ENCODE results near the gene CIC. TPM values are rescaled to one million over a fixed set of nuclear protein-coding genes. Genes with fewer than 3 reads are reported as not detected.

CIC gene
- total and polyA plus RNA-seq, 2 of the 13 experiments (the other 11 are each of a cell fraction or from before 2014, with no cell fraction given), result 5.9 to 8.0 TPM

DNA sequence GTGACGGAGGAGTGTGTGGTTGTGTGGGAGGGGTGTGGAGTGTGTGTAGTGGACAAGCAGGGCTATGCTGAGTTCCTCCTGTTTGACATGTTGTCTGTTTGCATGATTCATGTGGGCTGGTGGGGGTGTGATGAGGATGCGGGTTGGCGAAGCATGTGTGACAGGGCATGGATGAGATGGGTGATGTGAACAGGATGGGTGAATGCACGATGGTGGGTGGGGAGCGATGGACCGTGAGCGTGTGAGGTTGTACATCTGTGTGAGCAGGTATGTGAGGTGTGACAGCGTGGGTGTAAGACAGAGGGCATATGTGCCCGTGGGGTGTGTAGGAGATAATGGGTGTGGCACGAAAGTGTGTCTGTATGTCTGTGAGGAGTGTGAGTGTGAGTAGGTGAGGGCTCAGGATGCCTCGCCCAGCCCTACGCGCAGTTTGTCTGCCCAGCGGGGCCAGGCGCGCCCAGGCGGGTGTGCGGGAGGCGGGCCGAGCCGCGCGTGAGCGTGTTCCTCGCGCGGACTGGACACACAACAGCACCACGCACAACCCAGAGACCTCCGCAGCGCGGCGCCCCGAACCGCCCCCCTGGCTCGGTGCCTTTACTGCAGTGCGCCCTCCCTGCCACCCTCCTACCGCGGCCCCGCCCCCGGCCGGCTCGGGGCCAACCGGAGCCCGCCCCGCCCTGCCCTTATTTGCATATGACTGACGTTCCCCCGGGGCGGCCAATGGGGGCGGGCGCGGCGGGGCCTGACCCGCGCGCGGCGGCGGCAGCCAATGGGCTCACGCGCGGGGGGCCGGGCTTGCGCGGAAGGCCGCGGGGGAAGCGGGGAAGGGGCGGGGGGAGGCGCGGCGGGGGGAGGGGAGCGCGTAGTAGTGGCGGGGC lies 14.4 kb downstream of the CIC start (continued):
- TF ChIP-seq RFX3 (CRISPR knock-in tag; IDR thresholded peaks at IDR 0.05), result no peak
- TF ChIP-seq ZNF546 (CRISPR knock-in tag; conservative IDR thresholded peaks at IDR 0.05), result no peak
- TF ChIP-seq ZSCAN30 (CRISPR knock-in tag; IDR thresholded peaks at IDR 0.05), result no peak
- no peak; the same call in 1 of the 2 replicates for TF ChIP-seq ZNF451 (CRISPR knock-in tag; IDR thresholded peaks at IDR 0.05)
- TF ChIP-seq, protein P1, sequence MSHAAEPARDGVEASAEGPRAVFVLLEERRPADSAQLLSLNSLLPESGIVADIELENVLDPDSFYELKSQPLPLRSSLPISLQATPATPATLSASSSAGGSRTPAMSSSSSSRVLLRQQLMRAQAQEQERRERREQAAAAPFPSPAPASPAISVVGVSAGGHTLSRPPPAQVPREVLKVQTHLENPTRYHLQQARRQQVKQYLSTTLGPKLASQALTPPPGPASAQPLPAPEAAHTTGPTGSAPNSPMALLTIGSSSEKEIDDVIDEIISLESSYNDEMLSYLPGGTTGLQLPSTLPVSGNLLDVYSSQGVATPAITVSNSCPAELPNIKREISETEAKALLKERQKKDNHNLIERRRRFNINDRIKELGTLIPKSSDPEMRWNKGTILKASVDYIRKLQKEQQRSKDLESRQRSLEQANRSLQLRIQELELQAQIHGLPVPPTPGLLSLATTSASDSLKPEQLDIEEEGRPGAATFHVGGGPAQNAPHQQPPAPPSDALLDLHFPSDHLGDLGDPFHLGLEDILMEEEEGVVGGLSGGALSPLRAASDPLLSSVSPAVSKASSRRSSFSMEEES (CRISPR knock-in tag; IDR thresholded peaks at IDR 0.05), result no peak
- TF ChIP-seq THYN1 (CRISPR knock-in tag; IDR thresholded peaks at IDR 0.05; ENCODE audit: borderline replicate concordance, low read depth), result no peak
- no peak for TF ChIP-seq YEATS4 (CRISPR knock-in tag; IDR thresholded peaks at IDR 0.05; ENCODE audit: borderline replicate concordance)
- TF ChIP-seq HOXA7 (CRISPR knock-in tag; IDR thresholded peaks at IDR 0.05), result no peak
- no peak for TF ChIP-seq ZNF543 (CRISPR knock-in tag; IDR thresholded peaks at IDR 0.05)
- no peak for TF ChIP-seq CC2D1A (CRISPR knock-in tag; IDR thresholded peaks at IDR 0.05)
- TF ChIP-seq KAT8 (CRISPR knock-in tag; IDR thresholded peaks at IDR 0.05), result no peak
- no peak for TF ChIP-seq SMAD3 (CRISPR knock-in tag; IDR thresholded peaks at IDR 0.05)
- TF ChIP-seq GPN1 (CRISPR knock-in tag; IDR thresholded peaks at IDR 0.05; ENCODE audit: borderline replicate concordance), result no peak
- TF ChIP-seq, protein P2, sequence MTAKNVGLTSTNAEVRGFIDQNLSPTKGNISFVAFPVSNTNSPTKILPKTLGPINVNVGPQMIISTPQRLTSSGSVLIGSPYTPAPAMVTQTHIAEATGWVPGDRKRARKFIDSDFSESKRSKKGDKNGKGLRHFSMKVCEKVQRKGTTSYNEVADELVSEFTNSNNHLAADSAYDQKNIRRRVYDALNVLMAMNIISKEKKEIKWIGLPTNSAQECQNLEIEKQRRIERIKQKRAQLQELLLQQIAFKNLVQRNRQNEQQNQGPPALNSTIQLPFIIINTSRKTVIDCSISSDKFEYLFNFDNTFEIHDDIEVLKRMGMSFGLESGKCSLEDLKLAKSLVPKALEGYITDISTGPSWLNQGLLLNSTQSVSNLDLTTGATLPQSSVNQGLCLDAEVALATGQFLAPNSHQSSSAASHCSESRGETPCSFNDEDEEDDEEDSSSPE (CRISPR knock-in tag; IDR thresholded peaks at IDR 0.05), result no peak
- TF ChIP-seq, protein P3, sequence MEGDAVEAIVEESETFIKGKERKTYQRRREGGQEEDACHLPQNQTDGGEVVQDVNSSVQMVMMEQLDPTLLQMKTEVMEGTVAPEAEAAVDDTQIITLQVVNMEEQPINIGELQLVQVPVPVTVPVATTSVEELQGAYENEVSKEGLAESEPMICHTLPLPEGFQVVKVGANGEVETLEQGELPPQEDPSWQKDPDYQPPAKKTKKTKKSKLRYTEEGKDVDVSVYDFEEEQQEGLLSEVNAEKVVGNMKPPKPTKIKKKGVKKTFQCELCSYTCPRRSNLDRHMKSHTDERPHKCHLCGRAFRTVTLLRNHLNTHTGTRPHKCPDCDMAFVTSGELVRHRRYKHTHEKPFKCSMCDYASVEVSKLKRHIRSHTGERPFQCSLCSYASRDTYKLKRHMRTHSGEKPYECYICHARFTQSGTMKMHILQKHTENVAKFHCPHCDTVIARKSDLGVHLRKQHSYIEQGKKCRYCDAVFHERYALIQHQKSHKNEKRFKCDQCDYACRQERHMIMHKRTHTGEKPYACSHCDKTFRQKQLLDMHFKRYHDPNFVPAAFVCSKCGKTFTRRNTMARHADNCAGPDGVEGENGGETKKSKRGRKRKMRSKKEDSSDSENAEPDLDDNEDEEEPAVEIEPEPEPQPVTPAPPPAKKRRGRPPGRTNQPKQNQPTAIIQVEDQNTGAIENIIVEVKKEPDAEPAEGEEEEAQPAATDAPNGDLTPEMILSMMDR (CRISPR knock-in tag; IDR thresholded peaks at IDR 0.05), result peak; percentile 39
- TF ChIP-seq, protein P4, sequence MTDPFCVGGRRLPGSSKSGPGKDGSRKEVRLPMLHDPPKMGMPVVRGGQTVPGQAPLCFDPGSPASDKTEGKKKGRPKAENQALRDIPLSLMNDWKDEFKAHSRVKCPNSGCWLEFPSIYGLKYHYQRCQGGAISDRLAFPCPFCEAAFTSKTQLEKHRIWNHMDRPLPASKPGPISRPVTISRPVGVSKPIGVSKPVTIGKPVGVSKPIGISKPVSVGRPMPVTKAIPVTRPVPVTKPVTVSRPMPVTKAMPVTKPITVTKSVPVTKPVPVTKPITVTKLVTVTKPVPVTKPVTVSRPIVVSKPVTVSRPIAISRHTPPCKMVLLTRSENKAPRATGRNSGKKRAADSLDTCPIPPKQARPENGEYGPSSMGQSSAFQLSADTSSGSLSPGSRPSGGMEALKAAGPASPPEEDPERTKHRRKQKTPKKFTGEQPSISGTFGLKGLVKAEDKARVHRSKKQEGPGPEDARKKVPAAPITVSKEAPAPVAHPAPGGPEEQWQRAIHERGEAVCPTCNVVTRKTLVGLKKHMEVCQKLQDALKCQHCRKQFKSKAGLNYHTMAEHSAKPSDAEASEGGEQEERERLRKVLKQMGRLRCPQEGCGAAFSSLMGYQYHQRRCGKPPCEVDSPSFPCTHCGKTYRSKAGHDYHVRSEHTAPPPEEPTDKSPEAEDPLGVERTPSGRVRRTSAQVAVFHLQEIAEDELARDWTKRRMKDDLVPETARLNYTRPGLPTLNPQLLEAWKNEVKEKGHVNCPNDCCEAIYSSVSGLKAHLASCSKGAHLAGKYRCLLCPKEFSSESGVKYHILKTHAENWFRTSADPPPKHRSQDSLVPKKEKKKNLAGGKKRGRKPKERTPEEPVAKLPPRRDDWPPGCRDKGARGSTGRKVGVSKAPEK (CRISPR knock-in tag; IDR thresholded peaks at IDR 0.05; ENCODE audit: borderline replicate concordance), result no peak
- no peak for TF ChIP-seq SIX4 (CRISPR knock-in tag; IDR thresholded peaks at IDR 0.05)
- TF ChIP-seq ZNF136 (CRISPR knock-in tag; IDR thresholded peaks at IDR 0.05; ENCODE audit: low read depth), result no peak
- TF ChIP-seq, protein P5, sequence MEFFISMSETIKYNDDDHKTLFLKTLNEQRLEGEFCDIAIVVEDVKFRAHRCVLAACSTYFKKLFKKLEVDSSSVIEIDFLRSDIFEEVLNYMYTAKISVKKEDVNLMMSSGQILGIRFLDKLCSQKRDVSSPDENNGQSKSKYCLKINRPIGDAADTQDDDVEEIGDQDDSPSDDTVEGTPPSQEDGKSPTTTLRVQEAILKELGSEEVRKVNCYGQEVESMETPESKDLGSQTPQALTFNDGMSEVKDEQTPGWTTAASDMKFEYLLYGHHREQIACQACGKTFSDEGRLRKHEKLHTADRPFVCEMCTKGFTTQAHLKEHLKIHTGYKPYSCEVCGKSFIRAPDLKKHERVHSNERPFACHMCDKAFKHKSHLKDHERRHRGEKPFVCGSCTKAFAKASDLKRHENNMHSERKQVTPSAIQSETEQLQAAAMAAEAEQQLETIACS (CRISPR knock-in tag; IDR thresholded peaks at IDR 0.05), result no peak
- no peak for TF ChIP-seq ARNT (IDR thresholded peaks at IDR 0.05)
- TF ChIP-seq POLR2AphosphoS2 (IDR thresholded peaks at IDR 0.05; ENCODE audit: low read depth, low read length), result no peak
- TF ChIP-seq ZNF441 (CRISPR knock-in tag; IDR thresholded peaks at IDR 0.05; ENCODE audit: borderline replicate concordance), result no peak
